ENCODE results near the gene EEF1A1.
"Not testable (repeated sequence)": the region's sequence is repeated elsewhere in the genome, so short reads cannot be mapped to it uniquely, and the experiment has no call there.

- TF ChIP-seq CTCF (IDR thresholded peaks at IDR 0.05; ENCODE audit: insufficient read depth, low read length, poor library complexity, severe bottlenecking); EZH2phosphoT487 (conservative IDR thresholded peaks at IDR 0.05; ENCODE audit: low read length): not testable (repeated sequence)
These were observed 30.3 kb upstream of the EEF1A1 start for GRCh38 chr6:73551115-73551514.
